B cell (primary cell): ENCODE results near the gene UBE2Q2. TPM values are rescaled to one million over a fixed set of nuclear protein-coding genes. Genes with fewer than 3 reads are reported as not detected.

Experiments used
- ATAC-seq: fragments of 200-7000 bp; cut with Tn5 transposase; one replicate; pipeline ENCODE4 v1.10.0; 2021; ENCODE audit warnings: low read depth, mild to moderate bottlenecking, moderate number of reproducible peaks, moderate library complexity
- CTCF ChIA-PET: fragments of 350-600 bp; sonication (Branson Sonifier 250); formaldehyde crosslinking; loops from one replicate; lab custom pipeline; 2021; ENCODE audit warnings: antibody characterized with exemption, inconsistent platforms; lab: Charles Lee
- POLR2A ChIA-PET: fragments of 350-600 bp; sonication (Branson Sonifier 250); formaldehyde crosslinking; loops from one replicate; lab custom pipeline; 2021; ENCODE audit warnings: antibody characterized with exemption; lab: Charles Lee
- DNase-seq: peaks from one replicate; pipeline ENCODE4 v3.0.0; 2013
- H2AFZ ChIP-seq: 2 replicates; pipeline ENCODE4 v1.6.1; 2012; ENCODE audit warnings: mild to moderate bottlenecking, low read depth, low read length; ENCODE audit not compliant: insufficient read depth, poor library complexity, severe bottlenecking
- H3K27ac ChIP-seq, 2 donors: 1 replicate in 1 of 2; 2 replicates in 1 of 2; pipeline ENCODE4 v1.5.1; 2012 to 2013; ENCODE audit warnings: low read length in 2 of 2, mild to moderate bottlenecking in 2 of 2, moderate library complexity in 1 of 2
- H3K27me3 ChIP-seq, 4 experiments: fragments of 200-600 bp in 1 of 4; sonication (generic) in 1 of 4; replicated peaks in 1 of 4; 1 replicate in 2 of 4; 2 replicates in 2 of 4; pipeline versions ENCODE4 v1.6.1 to v1.7.0; 2013 to 2016; ENCODE audit warnings: low read length in 3 of 4, mild to moderate bottlenecking in 2 of 4, mixed read lengths in 1 of 4, moderate library complexity in 1 of 4; ENCODE audit not compliant: insufficient read depth in 4 of 4, control insufficient read depth in 3 of 4; ENCODE audit errors: control extremely low read depth in 1 of 4
- H3K36me3 ChIP-seq, 2 experiments: replicated peaks in 1 of 2; 1 replicate in 1 of 2; 2 replicates in 1 of 2; pipeline versions ENCODE4 v1.6.1 to v1.7.1; 2013; ENCODE audit warnings: low read length in 1 of 2; ENCODE audit not compliant: insufficient read depth in 2 of 2, control insufficient read depth in 1 of 2; ENCODE audit errors: control extremely low read depth in 1 of 2, extremely low read depth in 1 of 2
- H3K4me1 ChIP-seq, 2 donors: fragments of 200-600 bp in 1 of 2; sonication (generic) in 1 of 2; 1 replicate in 1 of 2; 2 replicates in 1 of 2; pipeline versions ENCODE4 v1.5.1 to v1.6.1; 2013 to 2017; ENCODE audit warnings: low read length in 2 of 2; ENCODE audit not compliant: control insufficient read depth in 2 of 2, insufficient read depth in 2 of 2
- H3K4me2 ChIP-seq: replicated peaks from 2 replicates; pipeline ENCODE3; 2012; ENCODE audit warnings: mild to moderate bottlenecking, low read depth, low read length; ENCODE audit not compliant: poor library complexity, severe bottlenecking
- H3K4me3 ChIP-seq, 5 experiments: fragments of 200-600 bp in 1 of 5; sonication (generic) in 1 of 5; 1 replicate in 3 of 5; 2 replicates in 2 of 5; pipeline versions ENCODE4 v1.5.1 to v1.7.0; 2011 to 2016; ENCODE audit warnings: low read length in 4 of 5, mild to moderate bottlenecking in 4 of 5, low read depth in 2 of 5, control low read depth in 1 of 5, moderate library complexity in 1 of 5; ENCODE audit not compliant: insufficient read depth in 1 of 5; ENCODE audit errors: control extremely low read depth in 1 of 5, extremely low read depth in 1 of 5
- H3K79me2 ChIP-seq: fragments of 200-600 bp; sonication (generic); one replicate; pipeline ENCODE4 v1.6.0; 2016; ENCODE audit warnings: low read length; ENCODE audit not compliant: control insufficient read depth, insufficient read depth
- H3K9ac ChIP-seq: fragments of 200-600 bp; sonication (generic); 2 replicates; pipeline ENCODE4 v1.6.1; 2017; ENCODE audit warnings: mild to moderate bottlenecking, low read length, moderate library complexity
- H3K9me3 ChIP-seq, 3 donors: one replicate each; pipeline versions ENCODE4 v1.6.1 to v1.7.1; 2013; ENCODE audit warnings: low read length in 2 of 3; ENCODE audit not compliant: control insufficient read depth in 2 of 3, insufficient read depth in 1 of 3; ENCODE audit errors: control extremely low read depth in 1 of 3
- H4K20me1 ChIP-seq: 2 replicates; pipeline ENCODE4 v1.6.0; 2012; ENCODE audit warnings: mild to moderate bottlenecking, low read length; ENCODE audit not compliant: insufficient read depth, control insufficient read depth, poor library complexity, severe bottlenecking
- H3K27ac Mint-ChIP-seq: one replicate; pipeline ENCODE4 v1.8.0; 2021; ENCODE audit warnings: mixed read lengths
- H3K27me3 Mint-ChIP-seq: one replicate; pipeline ENCODE4 v1.8.0; 2021; ENCODE audit warnings: mixed read lengths
- H3K4me1 Mint-ChIP-seq: one replicate; pipeline ENCODE4 v1.8.0; 2021; ENCODE audit warnings: mixed read lengths
- H3K4me3 Mint-ChIP-seq: one replicate; pipeline ENCODE4 v1.8.0; 2021; ENCODE audit warnings: mixed read lengths
- H3K9me3 Mint-ChIP-seq: one replicate; pipeline ENCODE4 v1.8.0; 2022; ENCODE audit warnings: mixed read lengths; ENCODE audit not compliant: insufficient read depth
- EZH2 ChIP-seq: IDR thresholded peaks from 2 replicates; pipeline ENCODE4 v1.6.1; 2012; ENCODE audit warnings: borderline replicate concordance, low read depth, mild to moderate bottlenecking, moderate library complexity, low read length; ENCODE audit not compliant: insufficient read depth, poor library complexity, severe bottlenecking
- WGBS: methylation state at CpG from one replicate; pipeline ENCODE4 v1.1.5; 2013; ENCODE audit warnings: missing lambda C conversion rate; ENCODE audit not compliant: insufficient coverage; 5-methylcytosine and 5-hydroxymethylcytosine counted together
- intact Hi-C: fragments of 100-400 bp; cut with micrococcal nuclease; formaldehyde crosslinking; loops from one replicate; pipeline ENCODE4 v1.10.0; 2022
- polyA minus RNA-seq: library from RNA; depleted of rRNA, polyadenylated mRNA; stranded (reverse); fragments of >200 nt; gene quantifications from 2 replicates; pipeline ENCODE4 v1.2.3, GENCODE V29; 2012
- polyA plus RNA-seq: library from polyadenylated mRNA; depleted of rRNA; stranded (reverse); fragments of >200 nt; gene quantifications from 2 replicates; pipeline ENCODE4 v1.2.3, GENCODE V29; 2012
- total RNA-seq, 2 donors: library from RNA; stranded (reverse); fragments of 120-200 nt in 1 of 2; gene quantifications; 1 replicate in 1 of 2; 2 replicates in 1 of 2; pipeline versions ENCODE4 v1.2.3 to v1.2.4, GENCODE V29; 2013 to 2022
- TF ChIP-seq, protein P1 (sequence below): fragments of 200-600 bp; IDR thresholded peaks from one replicate; pipeline ENCODE4 v1.8.0; 2022; ENCODE audit warnings: antibody characterized with exemption, mild to moderate bottlenecking

The UBE2Q2 gene
- 31.2 and 33.6 TPM in 2 replicates for total RNA-seq
- 29.3 TPM for total RNA-seq (2013)
- polyA plus RNA-seq = 11.4 and 14.7 TPM in 2 replicates
- 23.6 and 24.4 TPM in 2 replicates for polyA minus RNA-seq

- H3K79me2 ChIP-seq = peaks cover 29% of the 10 kb centered on the region
- intact Hi-C loops = loop anchor here (1.0 to 5.0 kb wide), 4 partner anchors 61 to 391 kb away; partner anchors contain the start of genes SIN3A and TMEM266
- no peaks in the 10 kb centered on the region for H3K36me3 ChIP-seq
- H3K9ac ChIP-seq = peak within 1 kb of the TSS; percentile 80
- POLR2A ChIA-PET = interaction anchor here (0.6 to 2.0 kb wide), 4 partner anchors 24 to 501 kb away, joined by 3 to 5 read pairs (median 3); partner anchors contain the start of gene FBXO22
- no peaks in the 10 kb centered on the region for H3K9me3 ChIP-seq
- H3K27me3 Mint-ChIP-seq = no peaks in the 10 kb centered on the region
- CTCF ChIA-PET = interaction anchor here (1.2 kb wide), 1 partner anchor 61 kb away, joined by 4 read pairs; the partner anchor contains the start of gene FBXO22
- H3K27ac Mint-ChIP-seq = peak within 1 kb of the TSS; percentile 95
- H3K27ac ChIP-seq = peak within 1 kb of the TSS; percentile 65 to 68
- H2AFZ ChIP-seq = peak within 1 kb of the TSS; percentile 85
- TF ChIP-seq EZH2 = no peak
- TF ChIP-seq, protein P1, sequence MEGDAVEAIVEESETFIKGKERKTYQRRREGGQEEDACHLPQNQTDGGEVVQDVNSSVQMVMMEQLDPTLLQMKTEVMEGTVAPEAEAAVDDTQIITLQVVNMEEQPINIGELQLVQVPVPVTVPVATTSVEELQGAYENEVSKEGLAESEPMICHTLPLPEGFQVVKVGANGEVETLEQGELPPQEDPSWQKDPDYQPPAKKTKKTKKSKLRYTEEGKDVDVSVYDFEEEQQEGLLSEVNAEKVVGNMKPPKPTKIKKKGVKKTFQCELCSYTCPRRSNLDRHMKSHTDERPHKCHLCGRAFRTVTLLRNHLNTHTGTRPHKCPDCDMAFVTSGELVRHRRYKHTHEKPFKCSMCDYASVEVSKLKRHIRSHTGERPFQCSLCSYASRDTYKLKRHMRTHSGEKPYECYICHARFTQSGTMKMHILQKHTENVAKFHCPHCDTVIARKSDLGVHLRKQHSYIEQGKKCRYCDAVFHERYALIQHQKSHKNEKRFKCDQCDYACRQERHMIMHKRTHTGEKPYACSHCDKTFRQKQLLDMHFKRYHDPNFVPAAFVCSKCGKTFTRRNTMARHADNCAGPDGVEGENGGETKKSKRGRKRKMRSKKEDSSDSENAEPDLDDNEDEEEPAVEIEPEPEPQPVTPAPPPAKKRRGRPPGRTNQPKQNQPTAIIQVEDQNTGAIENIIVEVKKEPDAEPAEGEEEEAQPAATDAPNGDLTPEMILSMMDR = no peak
- H4K20me1 ChIP-seq = peaks cover 18% of the 10 kb centered on the region
- no peaks in the 10 kb centered on the region for H3K9me3 Mint-ChIP-seq
- peak within 1 kb of the TSS; percentile 66 to 86 (median 83) for H3K4me3 ChIP-seq
- H3K4me3 Mint-ChIP-seq = peak within 1 kb of the TSS; percentile 94
- under 1% methylated on average over 109 of the region's 109 CpGs for WGBS
- peaks cover 36% of the 10 kb centered on the region for H3K4me1 Mint-ChIP-seq
- ATAC-seq (peak; percentile 63), DNase-seq (peak; percentile 83)
- peaks cover 18 to 21% of the 10 kb centered on the region in 2 donors for H3K4me1 ChIP-seq
- H3K27me3 ChIP-seq = no peaks in the 10 kb centered on the region
- H3K4me2 ChIP-seq = peak within 1 kb of the TSS; percentile 86
These were observed at the start of gene UBE2Q2 for GRCh38 chr15:75842722-75843677. Gene UBE2Q2, plus strand, starts transcription at chr15:75843447. Its CDS starts 220 bp downstream, at chr15:75843667.
